Measurements from ENCODE around the gene TEKT1. TPM values are rescaled to one million over a fixed set of nuclear protein-coding genes. Genes with fewer than 3 reads are reported as not detected.
"Not testable (repeated sequence)": the region's sequence is repeated elsewhere in the genome, so short reads cannot be mapped to it uniquely, and the experiment has no call there.

TEKT1 gene
- total and polyA plus RNA-seq, 5 experiments from 2014 or later: not detected

DNA sequence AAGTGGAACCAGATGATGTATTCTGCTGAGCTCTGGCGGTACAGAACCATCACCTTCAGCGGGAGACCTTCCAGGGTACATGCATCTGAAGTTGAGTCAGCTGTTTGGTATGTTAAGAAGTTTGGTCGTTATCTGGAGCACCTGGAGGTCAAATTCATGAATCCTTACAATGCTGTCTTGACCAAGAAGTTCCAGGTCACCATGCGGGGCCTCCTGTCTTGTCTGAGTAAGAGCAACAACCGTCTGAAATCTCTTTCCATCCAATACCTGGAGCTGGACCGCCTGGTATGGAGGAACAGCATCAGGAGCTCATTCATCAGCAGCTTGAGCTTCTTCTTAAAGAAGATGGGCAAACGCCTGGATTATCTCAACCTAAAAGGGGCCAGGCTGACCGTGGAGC is 51.5 kb downstream of the TEKT1 start:
- Mint-ChIP-seq H3K36me3 (peaks cover 9 to 50% (median 16%) of the 10 kb centered on the region in 3 donors), H3K4me3 (no peak overlapping the region), H3K4me1 (peaks cover under 1 to 13% (median 4%) of the 10 kb centered on the region in 4 donors), H3K27ac (no peak overlapping the region), H3K9me3 (peaks cover 16 to 74% (median 46%) of the 10 kb centered on the region in 9 donors), H3K27me3 (peaks cover 47 to 85% (median 61%) of the 10 kb centered on the region in 5 donors)
- POLR2A ChIA-PET: no interaction called here
- DNase-seq (no peak), ATAC-seq (no peak)

DNA sequence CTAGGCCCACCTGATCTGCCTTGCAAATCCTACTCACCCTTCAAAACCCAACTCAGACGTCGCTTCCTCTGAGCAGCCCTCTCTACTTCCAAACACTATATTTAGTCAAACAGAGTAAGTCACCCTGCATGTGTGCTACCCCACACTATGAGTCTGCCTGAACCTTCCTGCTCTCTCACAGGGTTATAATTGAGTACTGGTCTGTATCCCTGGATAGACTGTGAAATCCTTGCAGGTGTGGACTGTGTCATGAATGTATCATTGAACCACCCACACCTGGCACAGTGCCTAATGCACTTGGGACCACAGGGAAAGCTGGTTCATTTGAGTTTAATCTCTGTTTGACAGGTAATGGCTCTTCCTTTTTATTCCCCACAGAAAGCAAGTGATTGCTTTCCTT is 52.1 kb downstream of the TEKT1 start:
- peaks cover 15 to 52% (median 20%) of the 10 kb centered on the region in 3 donors for H3K36me3 Mint-ChIP-seq
- ATAC-seq (no peak), DNase-seq (no peak)
- peaks cover 2 to 13% (median 4%) of the 10 kb centered on the region in 4 donors for H3K4me1 Mint-ChIP-seq
- POLR2A ChIA-PET: no interaction called here
- peaks cover 42 to 90% (median 61%) of the 10 kb centered on the region in 5 donors for H3K27me3 Mint-ChIP-seq
- H3K4me3 Mint-ChIP-seq: no peak overlapping the region
- H3K27ac Mint-ChIP-seq: no peak overlapping the region
- H3K9me3 Mint-ChIP-seq: peaks cover 17 to 75% (median 52%) of the 10 kb centered on the region in 9 donors

DNA sequence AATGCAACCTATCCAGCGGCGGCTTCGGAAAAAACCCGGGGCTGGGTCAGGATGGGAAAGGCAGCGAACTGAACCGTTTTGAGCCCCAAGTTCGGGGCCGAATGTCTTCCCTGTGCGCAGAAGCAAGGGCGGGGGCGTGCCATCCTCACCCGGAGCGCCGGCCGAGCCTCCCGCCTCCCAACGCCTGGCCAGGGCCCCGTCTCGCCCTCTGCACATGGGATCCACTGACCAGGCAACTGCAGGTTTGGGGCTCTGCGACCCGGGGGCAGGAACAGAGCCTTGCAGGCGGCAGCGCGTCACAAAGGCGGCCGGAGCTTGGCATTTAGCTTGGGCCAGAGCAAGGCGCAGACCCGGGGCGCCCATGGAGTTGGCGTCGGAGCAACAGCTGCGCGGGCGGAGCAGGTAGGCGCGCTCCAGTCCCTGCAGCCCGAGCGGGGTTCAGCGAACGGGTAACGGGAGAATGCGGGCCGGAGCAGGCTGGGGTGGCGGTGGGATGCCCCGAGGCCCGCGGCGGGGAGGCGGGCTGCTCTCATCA is 55.6 kb downstream of the TEKT1 start, which contains the start of gene FBXO39:
TSS of gene FBXO39 (plus strand) at position 345 of the 535 bp plus-strand sequence. CDS start 3,654 bp downstream, outside the sequence.
- Mint-ChIP-seq H3K27me3 (peaks cover 15 to 57% (median 46%) of the 10 kb centered on the region in 5 donors), H3K36me3 (peaks cover 44 to 57% (median 49%) of the 10 kb centered on the region in 3 donors), H3K4me3 (peak within 1 kb of the TSS in 6 of 10 donors; percentile 2 to 51 (median 7)), H3K9me3 (peaks cover 0 to 77% (median 36%) of the 10 kb centered on the region in 9 donors), H3K27ac (peak within 1 kb of the TSS in 1 of 10 donors; percentile 53), H3K4me1 (peaks cover 2 to 13% (median 4%) of the 10 kb centered on the region in 4 donors)
- POLR2A ChIA-PET: no interaction called here
- no peak for DNase-seq
- peak in 1 of 2 donors; percentile 18 for ATAC-seq

DNA sequence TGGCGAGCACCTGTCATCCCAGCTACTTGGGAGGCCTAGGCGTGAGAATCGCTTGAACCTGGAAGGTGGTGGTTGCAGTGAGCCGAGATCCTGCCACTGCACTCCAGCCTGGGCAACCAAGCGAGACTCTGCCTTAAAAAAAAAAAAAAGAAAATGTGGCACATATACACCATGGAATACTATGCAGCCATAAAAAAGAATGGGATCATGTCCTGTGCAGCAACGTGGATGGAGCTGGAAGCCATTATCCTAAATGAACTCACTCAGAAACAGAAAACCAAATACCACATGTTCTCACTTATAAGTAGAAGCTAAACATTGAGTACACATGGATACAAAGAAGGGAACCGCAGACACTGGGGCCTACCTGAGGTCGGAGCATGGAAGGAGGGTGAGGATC is 56.6 kb downstream of the TEKT1 start:
- ATAC-seq, DNase-seq, H3K27ac Mint-ChIP-seq, POLR2A ChIA-PET: not testable (repeated sequence)
- Mint-ChIP-seq H3K36me3 (peaks cover 55 to 60% (median 59%) of the 10 kb centered on the region in 3 donors), H3K4me1 (peaks cover 2 to 13% (median 4%) of the 10 kb centered on the region in 4 donors), H3K9me3 (peaks cover 0 to 84% (median 36%) of the 10 kb centered on the region in 9 donors), H3K27me3 (peaks cover 12 to 55% (median 40%) of the 10 kb centered on the region in 5 donors), H3K4me3 (peak overlapping the region in 1 of 10 donors; percentile 20)

DNA sequence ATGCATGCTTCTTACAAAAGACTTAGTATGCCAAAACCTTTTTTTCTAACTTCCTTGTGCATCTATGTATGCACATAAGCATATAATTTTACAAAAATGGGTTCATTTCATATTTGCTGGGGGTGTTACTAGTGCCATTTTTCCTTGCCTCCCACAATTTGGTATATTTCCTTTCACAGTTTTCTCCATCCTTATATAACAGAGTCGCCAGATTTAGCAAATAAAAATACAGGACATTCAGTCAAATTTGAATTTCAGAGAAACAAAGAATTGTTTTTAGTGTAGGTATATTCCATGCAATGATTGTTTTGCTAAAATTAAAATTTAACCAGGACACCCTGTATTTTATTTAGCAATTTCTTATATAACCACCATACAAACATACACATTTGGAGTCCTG is 59.5 kb downstream of the TEKT1 start:
- no peak overlapping the region for H3K4me3 Mint-ChIP-seq
- no peak for ATAC-seq
- H3K27me3 Mint-ChIP-seq: peaks cover 0 to 26% (median 15%) of the 10 kb centered on the region in 5 donors
- H3K27ac Mint-ChIP-seq: no peak overlapping the region
- peaks cover 24 to 89% (median 54%) of the 10 kb centered on the region in 9 donors for H3K9me3 Mint-ChIP-seq
- H3K36me3 Mint-ChIP-seq: peaks cover 70 to 80% (median 80%) of the 10 kb centered on the region in 3 donors
- POLR2A ChIA-PET: no interaction called here
- no peak for DNase-seq
- peaks cover 2 to 13% (median 6%) of the 10 kb centered on the region in 4 donors for H3K4me1 Mint-ChIP-seq

DNA sequence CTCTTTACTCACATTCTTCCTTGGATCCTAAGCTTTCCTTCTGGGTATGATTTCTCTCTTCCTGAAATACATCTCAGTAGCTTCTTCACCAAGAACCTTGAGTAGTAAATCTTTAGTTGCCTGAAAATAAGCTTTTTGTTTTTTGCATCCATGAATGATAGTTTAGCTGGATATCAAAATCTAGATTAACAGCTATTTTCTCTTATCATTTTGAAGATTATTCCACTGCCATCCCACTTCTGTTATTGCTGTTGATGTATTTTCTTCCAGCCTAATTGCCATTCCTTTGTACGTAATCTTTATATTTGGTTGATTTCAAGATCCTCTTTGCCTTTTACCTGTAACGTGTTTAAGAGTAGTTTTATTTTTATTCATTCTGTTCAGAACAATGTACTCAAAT is 63.1 kb downstream of the TEKT1 start:
- H3K4me3 Mint-ChIP-seq: no peak overlapping the region
- no peak overlapping the region for H3K27ac Mint-ChIP-seq
- POLR2A ChIA-PET: no interaction called here
- no peaks in the 10 kb centered on the region for H3K27me3 Mint-ChIP-seq
- H3K36me3 Mint-ChIP-seq: peaks cover 83 to 98% (median 98%) of the 10 kb centered on the region in 3 donors
- ATAC-seq (no peak), DNase-seq (no peak)
- H3K9me3 Mint-ChIP-seq: peaks cover 29 to 75% (median 55%) of the 10 kb centered on the region in 9 donors
- H3K4me1 Mint-ChIP-seq: peaks cover 0 to 8% (median 5%) of the 10 kb centered on the region in 4 donors

DNA sequence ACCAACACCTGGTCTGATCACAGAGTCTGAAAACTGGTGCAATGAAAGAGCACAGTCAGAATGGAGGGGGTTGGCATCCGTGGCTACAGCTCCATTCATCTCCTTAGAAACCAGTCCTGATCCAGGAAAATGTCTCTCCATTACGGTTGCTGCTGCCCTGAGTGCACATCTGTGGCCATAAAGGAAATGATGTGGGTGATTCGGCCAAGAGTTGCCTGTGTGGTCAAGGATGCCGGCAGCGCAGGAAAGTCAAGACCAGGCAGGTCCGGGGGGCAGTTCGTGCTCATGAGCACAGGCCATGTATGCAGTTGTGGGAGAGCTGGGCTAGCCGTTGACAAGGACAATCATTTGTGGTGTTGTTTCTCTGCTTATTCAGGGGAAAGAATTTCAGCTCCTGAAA is 69.8 kb downstream of the TEKT1 start:
- no peak for DNase-seq
- H3K36me3 Mint-ChIP-seq: peaks cover 37 to 89% (median 84%) of the 10 kb centered on the region in 3 donors
- H3K4me3 Mint-ChIP-seq: no peak overlapping the region
- POLR2A ChIA-PET: no interaction called here
- peaks cover 8 to 17% (median 14%) of the 10 kb centered on the region in 9 donors for H3K9me3 Mint-ChIP-seq
- no peak for ATAC-seq
- H3K27ac Mint-ChIP-seq: peak overlapping the region in 1 of 10 donors; percentile 38
- no peaks in the 10 kb centered on the region for H3K27me3 Mint-ChIP-seq
- peaks cover 25 to 43% (median 32%) of the 10 kb centered on the region in 4 donors for H3K4me1 Mint-ChIP-seq

DNA sequence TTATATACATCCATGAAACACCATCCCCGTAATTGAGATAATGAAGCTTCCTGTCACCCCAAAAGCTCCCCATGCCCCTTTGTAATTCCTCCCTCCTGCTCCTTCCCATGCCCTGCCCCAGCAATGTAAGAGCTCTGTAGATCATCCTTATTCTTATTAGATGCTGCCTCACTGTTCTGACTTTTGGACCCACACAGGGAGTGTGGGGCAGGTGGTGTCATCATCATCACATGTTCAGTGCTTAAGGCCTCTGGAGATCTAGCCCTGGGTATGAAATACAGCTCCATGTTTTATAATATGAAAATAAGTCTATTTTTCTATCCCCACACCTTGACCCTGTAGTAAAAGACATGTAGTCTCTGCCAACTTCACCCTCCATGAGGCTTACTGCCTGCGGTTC is 73.8 kb downstream of the TEKT1 start:
- peak overlapping the region in 9 of 10 donors; percentile 4 to 99 (median 83) for H3K27ac Mint-ChIP-seq
- peaks cover 39 to 74% (median 57%) of the 10 kb centered on the region in 4 donors for H3K4me1 Mint-ChIP-seq
- DNase-seq: no peak
- POLR2A ChIA-PET: no interaction called here
- no peaks in the 10 kb centered on the region for H3K27me3 Mint-ChIP-seq
- ATAC-seq: no peak
- H3K9me3 Mint-ChIP-seq: no peaks in the 10 kb centered on the region
- peak overlapping the region; percentile 38 to 100 (median 66) for H3K4me3 Mint-ChIP-seq
- peaks cover 8 to 49% (median 45%) of the 10 kb centered on the region in 3 donors for H3K36me3 Mint-ChIP-seq

DNA sequence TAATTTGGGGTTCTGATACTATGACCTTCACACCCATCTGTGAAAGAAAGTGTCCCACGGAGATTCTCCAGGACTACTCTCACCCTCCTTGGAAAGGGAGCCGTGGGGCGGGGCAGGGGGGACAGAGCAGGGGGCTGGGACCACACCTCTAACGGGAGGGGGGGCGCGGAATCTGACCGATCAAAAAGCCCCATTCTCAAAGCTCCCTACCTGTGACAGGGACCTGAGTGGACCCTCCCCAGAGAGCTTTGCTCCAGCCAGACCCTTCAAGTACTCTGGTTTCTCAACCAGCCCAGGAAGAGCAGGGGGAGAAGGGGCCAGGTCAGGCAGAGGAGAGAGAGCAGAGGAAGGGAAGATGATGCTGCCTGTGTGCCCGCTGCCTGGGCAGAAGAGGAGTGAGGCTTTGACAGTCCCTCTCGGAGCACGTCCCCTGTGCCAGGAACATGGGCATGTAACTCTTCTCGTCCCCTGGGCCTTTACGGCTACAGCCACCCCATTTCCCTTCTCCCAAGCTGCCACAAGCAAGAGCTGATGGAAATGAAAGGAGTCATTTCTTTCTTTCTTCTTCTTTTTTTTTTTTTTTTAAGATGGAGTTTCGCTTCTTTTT is 75.0 kb downstream of the TEKT1 start:
- peak overlapping the region; percentile 93 to 100 (median 98) for H3K4me3 Mint-ChIP-seq
- peak overlapping the region; percentile 91 to 100 (median 96) for H3K27ac Mint-ChIP-seq
- H3K36me3 Mint-ChIP-seq: peaks cover 4 to 37% (median 34%) of the 10 kb centered on the region in 3 donors
- POLR2A ChIA-PET: interaction anchor here (0.5 kb wide), 1 partner anchor 318 kb away, joined by 9 read pairs; no protein-coding TSS in a partner anchor
- H3K27me3 Mint-ChIP-seq: no peaks in the 10 kb centered on the region
- H3K4me1 Mint-ChIP-seq: peaks cover 43 to 74% (median 66%) of the 10 kb centered on the region in 4 donors
- ATAC-seq (peak; percentile 29 to 37), DNase-seq (peak in 1 of 10 donors; percentile 12)
- H3K9me3 Mint-ChIP-seq: no peaks in the 10 kb centered on the region

DNA sequence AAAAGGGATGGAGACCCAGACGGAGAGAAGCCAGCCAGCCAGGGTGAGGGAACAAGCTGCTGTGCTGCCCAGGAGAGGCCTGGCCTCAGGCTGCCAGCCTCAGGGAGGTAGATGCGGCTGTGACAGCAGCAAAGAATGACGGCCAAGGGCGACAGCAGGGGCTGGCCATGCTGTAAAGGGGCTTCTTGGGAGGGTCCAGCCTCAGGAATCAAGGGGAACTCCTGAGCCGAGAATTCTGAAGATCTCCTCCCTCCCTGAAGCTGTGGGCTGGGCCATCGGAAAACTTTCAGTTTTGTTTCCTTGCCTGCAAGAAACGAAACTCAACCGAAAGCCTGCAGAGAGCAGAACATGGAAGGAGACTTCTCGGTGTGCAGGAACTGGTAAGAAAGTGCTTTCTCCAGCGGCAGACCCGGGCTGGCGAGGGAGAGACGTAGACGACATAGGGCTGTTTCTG is 75.8 kb downstream of the TEKT1 start, which contains the start of gene XAF1:
TSS of gene XAF1 (plus strand) at position 316 of the 454 bp plus-strand sequence. CDS start at position 349, 33 bp downstream.
- H3K36me3 Mint-ChIP-seq: peaks cover 4 to 29% (median 26%) of the 10 kb centered on the region in 3 donors
- H3K27ac Mint-ChIP-seq: peak within 1 kb of the TSS; percentile 91 to 100 (median 96)
- POLR2A ChIA-PET: interaction anchor here (0.5 kb wide), 1 partner anchor 318 kb away, joined by 9 read pairs; no protein-coding TSS in a partner anchor
- peaks cover 43 to 71% (median 66%) of the 10 kb centered on the region in 4 donors for H3K4me1 Mint-ChIP-seq
- ATAC-seq (peak; percentile 76 to 79), DNase-seq (peak in 8 of 10 donors; percentile 7 to 61 (median 40))
- H3K27me3 Mint-ChIP-seq: no peaks in the 10 kb centered on the region
- H3K9me3 Mint-ChIP-seq: no peaks in the 10 kb centered on the region
- peak within 1 kb of the TSS; percentile 93 to 100 (median 98) for H3K4me3 Mint-ChIP-seq

DNA sequence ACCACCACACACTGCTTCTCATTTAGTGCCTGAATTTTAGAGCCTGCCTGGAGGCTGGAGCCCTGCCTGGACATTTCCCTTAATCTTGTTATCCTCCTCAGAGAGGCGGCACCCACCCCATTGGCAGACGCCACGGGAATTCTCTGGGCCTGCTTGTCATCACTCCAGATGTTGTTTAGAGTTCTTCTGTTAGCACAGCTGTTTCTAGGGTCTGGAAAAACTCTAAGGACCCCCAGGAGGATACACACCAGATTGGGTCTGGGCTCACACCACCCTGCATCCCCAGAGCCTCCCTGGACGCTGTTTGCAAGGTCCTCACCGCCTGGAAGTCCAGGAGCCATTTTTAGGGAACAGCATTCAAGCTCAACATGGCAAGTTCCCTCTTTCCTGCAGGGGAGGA is 76.2 kb downstream of the TEKT1 start:
- ATAC-seq: no peak
- Mint-ChIP-seq H3K9me3 (peaks cover 0 to 2% (median 0%) of the 10 kb centered on the region in 9 donors), H3K27ac (peak overlapping the region; percentile 91 to 100 (median 96)), H3K36me3 (peaks cover 4 to 25% (median 21%) of the 10 kb centered on the region in 3 donors), H3K4me1 (peaks cover 43 to 68% (median 64%) of the 10 kb centered on the region in 4 donors), H3K27me3 (no peaks in the 10 kb centered on the region), H3K4me3 (peak overlapping the region; percentile 93 to 100 (median 98))
- POLR2A ChIA-PET: no interaction called here
- no peak for DNase-seq

DNA sequence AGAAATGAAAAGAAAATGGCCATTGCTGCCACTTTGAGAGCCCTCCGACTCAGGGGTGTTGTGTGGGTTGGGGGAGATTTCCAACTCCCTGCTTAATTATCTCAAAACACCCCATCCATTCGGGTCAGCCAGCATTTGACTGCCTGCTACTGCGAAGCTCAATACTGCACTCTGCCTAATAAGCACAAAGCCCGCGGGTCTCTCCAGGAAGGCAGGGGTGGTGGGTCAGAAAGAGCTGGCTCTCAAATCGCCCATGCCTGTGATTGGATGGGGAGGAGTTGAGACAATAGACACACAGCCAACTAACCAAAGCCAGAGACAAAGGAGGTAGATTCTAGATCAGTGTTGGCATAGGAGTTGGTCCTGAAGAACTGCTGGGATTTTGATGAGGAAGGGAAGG is 78.0 kb downstream of the TEKT1 start:
- DNase-seq: no peak
- no peaks in the 10 kb centered on the region for H3K27me3 Mint-ChIP-seq
- H3K9me3 Mint-ChIP-seq: peaks cover 0 to 8% (median 0%) of the 10 kb centered on the region in 9 donors
- peak overlapping the region in 9 of 10 donors; percentile 16 to 74 (median 50) for H3K4me3 Mint-ChIP-seq
- no peak for ATAC-seq
- peaks cover 41 to 62% (median 56%) of the 10 kb centered on the region in 4 donors for H3K4me1 Mint-ChIP-seq
- POLR2A ChIA-PET: no interaction called here
- H3K27ac Mint-ChIP-seq: peak overlapping the region; percentile 13 to 93 (median 84)
- peaks cover 4 to 10% (median 9%) of the 10 kb centered on the region in 3 donors for H3K36me3 Mint-ChIP-seq

Data from naive thymus-derived CD8-positive, alpha-beta T cell (primary cell).